WTC11 (cell line): Measurements from ENCODE around the gene SNX18. TPM values are rescaled to one million over a fixed set of nuclear protein-coding genes. Genes with fewer than 3 reads are reported as not detected.

ENCODE experiments used
- ATAC-seq: fragments of 200-7000 bp; cut with Tn5 transposase; 2 replicates; pipeline ENCODE4 v1.10.0; 2021; ENCODE audit warnings: mild to moderate bottlenecking, moderate library complexity
- CTCF ChIA-PET: fragments of 300-600 bp; sonication (Branson Sonifier 250); formaldehyde crosslinking; loops from one replicate; lab custom pipeline; 2021; ENCODE audit warnings: antibody characterized with exemption; lab: Charles Lee
- POLR2A ChIA-PET: fragments of 350-600 bp; sonication (Branson Sonifier 250); formaldehyde crosslinking; loops from one replicate; lab custom pipeline; 2021; ENCODE audit warnings: antibody characterized with exemption; lab: Charles Lee
- DNase-seq: peaks from one replicate; pipeline ENCODE4 v3.0.0; 2021; ENCODE audit warnings: low spot score
- H3K27ac Mint-ChIP-seq: 2 replicates; pipeline ENCODE4 v1.8.0; 2021; ENCODE audit warnings: mixed read lengths
- H3K27me3 Mint-ChIP-seq: 2 replicates; pipeline ENCODE4 v1.8.0; 2021; ENCODE audit warnings: low read depth, mild to moderate bottlenecking, moderate library complexity, mixed read lengths
- H3K36me3 Mint-ChIP-seq: 2 replicates; pipeline ENCODE4 v1.8.0; 2021; ENCODE audit warnings: mixed read lengths
- H3K4me1 Mint-ChIP-seq: 2 replicates; pipeline ENCODE4 v1.8.0; 2022; ENCODE audit warnings: mixed read lengths
- H3K4me3 Mint-ChIP-seq: 2 replicates; pipeline ENCODE4 v1.8.0; 2021; ENCODE audit warnings: mild to moderate bottlenecking, moderate library complexity, mixed read lengths
- H3K9me3 Mint-ChIP-seq: 2 replicates; pipeline ENCODE4 v1.8.0; 2021; ENCODE audit warnings: mixed read lengths
- AR ChIP-seq: fragments of 250-450 bp; sonication (Bioruptor Pico); IDR thresholded peaks from 2 replicates; pipeline ENCODE4 v1.9.0; 2021; ENCODE audit warnings: mild to moderate bottlenecking
- ATF6 ChIP-seq: sonication (generic); formaldehyde crosslinking; IDR thresholded peaks from 2 replicates; pipeline ENCODE4 v1.8.1; 2023; ENCODE audit warnings: mild to moderate bottlenecking, missing genetic modification reagents
- CDX4 ChIP-seq: fragments of 250-450 bp; sonication (Bioruptor Pico); IDR thresholded peaks from 2 replicates; pipeline ENCODE4 v1.9.0; 2021; ENCODE audit warnings: moderate library complexity, mild to moderate bottlenecking, inconsistent platforms, borderline replicate concordance
- FOXK1 ChIP-seq: sonication (generic); formaldehyde crosslinking; IDR thresholded peaks from 2 replicates; pipeline ENCODE4 v1.8.0; 2022; ENCODE audit warnings: mild to moderate bottlenecking, moderate library complexity, missing genetic modification reagents
- IRF1 ChIP-seq: sonication (generic); formaldehyde crosslinking; IDR thresholded peaks from 2 replicates; pipeline ENCODE4 v1.8.0; 2023; ENCODE audit warnings: missing genetic modification reagents
- IRF2 ChIP-seq: sonication (generic); formaldehyde crosslinking; IDR thresholded peaks from 2 replicates; pipeline ENCODE4 v1.8.0; 2022; ENCODE audit warnings: low read depth, missing genetic modification reagents, borderline replicate concordance
- KAT7 ChIP-seq: sonication (generic); formaldehyde crosslinking; IDR thresholded peaks from 2 replicates; pipeline ENCODE4 v1.8.1; 2023; ENCODE audit warnings: missing genetic modification reagents, mild to moderate bottlenecking, borderline replicate concordance
- MAX ChIP-seq: sonication (generic); formaldehyde crosslinking; IDR thresholded peaks from 2 replicates; pipeline ENCODE4 v1.8.0; 2022; ENCODE audit warnings: mild to moderate bottlenecking, missing genetic modification reagents
- NFE2L1 ChIP-seq: sonication (generic); formaldehyde crosslinking; IDR thresholded peaks from 2 replicates; pipeline ENCODE4 v1.8.1; 2023; ENCODE audit warnings: missing genetic modification reagents
- NR1H2 ChIP-seq: sonication (generic); formaldehyde crosslinking; IDR thresholded peaks from 2 replicates; pipeline ENCODE4 v1.9.0; 2021; ENCODE audit warnings: mild to moderate bottlenecking, moderate library complexity, missing genetic modification reagents
- NR2C2 ChIP-seq: sonication (generic); formaldehyde crosslinking; IDR thresholded peaks from 2 replicates; pipeline ENCODE4 v1.8.0; 2022; ENCODE audit warnings: mild to moderate bottlenecking, missing genetic modification reagents
- OVOL2 ChIP-seq: fragments of 250-450 bp; sonication (Bioruptor Pico); IDR thresholded peaks from 2 replicates; pipeline ENCODE4 v1.9.0; 2021; ENCODE audit warnings: mild to moderate bottlenecking, borderline replicate concordance
- SMAD3 ChIP-seq: sonication (generic); formaldehyde crosslinking; IDR thresholded peaks from 2 replicates; pipeline ENCODE4 v1.8.0; 2022; ENCODE audit warnings: missing genetic modification reagents, mild to moderate bottlenecking, borderline replicate concordance
- SMAD4 ChIP-seq: sonication (generic); formaldehyde crosslinking; IDR thresholded peaks from 2 replicates; pipeline ENCODE4 v1.8.0; 2022; ENCODE audit warnings: mild to moderate bottlenecking, missing genetic modification reagents
- ZNF121 ChIP-seq: sonication (generic); formaldehyde crosslinking; IDR thresholded peaks from 2 replicates; pipeline ENCODE4 v1.8.0; 2023; ENCODE audit warnings: missing genetic modification reagents
- ZNF219 ChIP-seq: sonication (generic); formaldehyde crosslinking; IDR thresholded peaks from 2 replicates; pipeline ENCODE4 v1.8.0; 2023; ENCODE audit warnings: missing genetic modification reagents, mild to moderate bottlenecking, borderline replicate concordance
- ZNF416 ChIP-seq: fragments of 250-450 bp; sonication (Bioruptor Pico); IDR thresholded peaks from 2 replicates; pipeline ENCODE4 v1.9.0; 2021; ENCODE audit warnings: mild to moderate bottlenecking, inconsistent platforms
- total RNA-seq: library from RNA; stranded (reverse); gene quantifications from 3 replicates; pipeline ENCODE4 v1.2.3, GENCODE V29; 2021

The SNX18 gene
- total RNA-seq, 1 experiment from 2014 or later = 24.6 TPM

GRCh38 chr5:54577937-54578653, 60.5 kb downstream of the SNX18 start (continued):
- TF ChIP-seq AR (CRISPR knock-in tag) (no peak), NR1H2 (CRISPR knock-in tag) (no peak), ZNF416 (CRISPR knock-in tag) (no peak), SMAD3 (no peak), CDX4 (CRISPR knock-in tag) (no peak), ZNF219 (no peak)

GRCh38 chr5:54579591-54580295, 62.2 kb downstream of the SNX18 start:
- DNase-seq (no peak), ATAC-seq (no peak)
- no peak for TF ChIP-seq IRF1 (CRISPR knock-in tag)
- no peak for TF ChIP-seq OVOL2 (CRISPR knock-in tag)
- no peak for TF ChIP-seq IRF2 (CRISPR knock-in tag)
- TF ChIP-seq ZNF121 (CRISPR knock-in tag) = no peak
- no peak for TF ChIP-seq FOXK1 (CRISPR knock-in tag)
- no peak for TF ChIP-seq KAT7 (CRISPR knock-in tag)
- no peak for TF ChIP-seq SMAD4 (CRISPR knock-in tag)
- TF ChIP-seq MAX (CRISPR knock-in tag) = no peak
- TF ChIP-seq NR2C2 (CRISPR knock-in tag) = no peak
- TF ChIP-seq ATF6 = no peak
- TF ChIP-seq NFE2L1 (CRISPR knock-in tag) = no peak
- H3K27ac Mint-ChIP-seq = no peak overlapping the region
- no peaks in the 10 kb centered on the region for H3K27me3 Mint-ChIP-seq
- no peaks in the 10 kb centered on the region for H3K9me3 Mint-ChIP-seq
- ChIA-PET POLR2A (no interaction called here), CTCF (interaction anchor here (0.9 kb wide), 1 partner anchor 63 kb away, joined by 3 read pairs; no protein-coding TSS in a partner anchor)
- H3K4me1 Mint-ChIP-seq = peaks cover 10% of the 10 kb centered on the region
- H3K4me3 Mint-ChIP-seq = no peak overlapping the region
- no peaks in the 10 kb centered on the region for H3K36me3 Mint-ChIP-seq
